ENCODE results near the gene LBHD1. TPM values are rescaled to one million over a fixed set of nuclear protein-coding genes. Genes with fewer than 3 reads are reported as not detected.

The LBHD1 gene
- total and polyA plus RNA-seq, 7 donors, result 0.74 to 3.6 (median 1.8) TPM

- intact Hi-C loops (cut with DNase I), result no loop called here
- Histone ChIP-seq H3K4me1 (peaks cover 43% of the 10 kb centered on the region), H3K9me3 (no peaks in the 10 kb centered on the region), H3K27ac (peak overlapping the region; percentile 87), H3K27me3 (ENCODE audit: insufficient read depth in 3 of 3, low read length in 2 of 3) (no peaks in the 10 kb centered on the region), H3K36me3 (ENCODE audit: insufficient read depth in 1 of 2, low read depth in 1 of 2) (peaks cover 6 to 52% of the 10 kb centered on the region in 2 donors), H3K4me3 (peak overlapping the region; percentile 98)
- WGBS, 3 donors, result 70 to 82% (median 74%) methylated on average over 2 of the region's 2 CpGs
- DNase-seq, result no peak
- no peak for ATAC-seq
- TF ChIP-seq CTCF (IDR thresholded peaks at IDR 0.05), result no peak
These were observed 1.1 kb upstream of the LBHD1 start for GRCh38 chr11:62673196-62673525.

GRCh38 chr11:62671236-62671607 lies 845 bp downstream of the LBHD1 start:
- no peak for TF ChIP-seq CTCF (IDR thresholded peaks at IDR 0.05)
- 0% methylated on average over 17 of the region's 17 CpGs for WGBS, 3 donors
- no peaks in the 10 kb centered on the region for H3K9me3 ChIP-seq
- peaks cover 4 to 51% of the 10 kb centered on the region in 2 donors for H3K36me3 ChIP-seq (ENCODE audit: insufficient read depth in 1 of 2, low read depth in 1 of 2)
- DNase-seq (no peak), ATAC-seq (peak; percentile 12 to 45 (median 33))
- peaks cover 45% of the 10 kb centered on the region for H3K4me1 ChIP-seq
- intact Hi-C loops (cut with DNase I), result no loop called here
- no peaks in the 10 kb centered on the region for H3K27me3 ChIP-seq (ENCODE audit: insufficient read depth in 3 of 3, low read length in 2 of 3)
- H3K27ac ChIP-seq, result peak overlapping the region; percentile 87
- H3K4me3 ChIP-seq, result peak overlapping the region; percentile 98

- 41 to 69% (median 45%) methylated on average over 4 of the region's 4 CpGs for WGBS, 3 donors
- H3K4me3 ChIP-seq, result no peak overlapping the region
- H3K36me3 ChIP-seq (ENCODE audit: insufficient read depth in 1 of 2, low read depth in 1 of 2), result peaks cover 3 to 37% of the 10 kb centered on the region in 2 donors
- no peak for ATAC-seq
- H3K27me3 ChIP-seq (ENCODE audit: insufficient read depth in 3 of 3, low read length in 2 of 3), result no peaks in the 10 kb centered on the region
- no peak for TF ChIP-seq CTCF (IDR thresholded peaks at IDR 0.05)
- H3K27ac ChIP-seq, result peak overlapping the region; percentile 87
- peaks cover 48% of the 10 kb centered on the region for H3K4me1 ChIP-seq
- H3K9me3 ChIP-seq, result no peaks in the 10 kb centered on the region
- intact Hi-C loops (cut with DNase I), result no loop called here
- no peak for DNase-seq
These were observed 2.5 kb downstream of the LBHD1 start for GRCh38 chr11:62669420-62670161.

- Histone ChIP-seq H3K4me1 (peaks cover 38% of the 10 kb centered on the region), H3K27ac (no peak overlapping the region), H3K9me3 (no peaks in the 10 kb centered on the region), H3K4me3 (peak overlapping the region; percentile 99), H3K36me3 (ENCODE audit: insufficient read depth in 1 of 2, low read depth in 1 of 2) (peaks cover 3 to 31% of the 10 kb centered on the region in 2 donors), H3K27me3 (ENCODE audit: insufficient read depth in 3 of 3, low read length in 2 of 3) (no peaks in the 10 kb centered on the region)
- DNase-seq (no peak), ATAC-seq (no peak)
- intact Hi-C loops (cut with DNase I), result no loop called here
- no peak for TF ChIP-seq CTCF (IDR thresholded peaks at IDR 0.05)
- WGBS, 3 donors, result 67 to 73% (median 72%) methylated on average over 2 of the region's 2 CpGs
These were observed 4.6 kb downstream of the LBHD1 start for GRCh38 chr11:62667460-62667859.

All from psoas muscle (tissue), 8 donors.